ENCODE results near the gene GNA14. TPM values are rescaled to one million over a fixed set of nuclear protein-coding genes. Genes with fewer than 3 reads are reported as not detected.

GNA14 gene
- total RNA-seq, 1 experiment from 2014 or later, result 0.25 TPM

GRCh38 chr9:77435277-77435676 is 212.8 kb downstream of the GNA14 start:
- no peak for DNase-seq (ENCODE audit: low read depth, low spot score)
- H3K9me2 ChIP-seq (ENCODE audit: insufficient read depth), result no peaks in the 10 kb centered on the region
- no peaks in the 10 kb centered on the region for H3K9me3 ChIP-seq (ENCODE audit: control insufficient read depth in 1 of 2, insufficient read depth in 1 of 2, low read depth in 1 of 2, low read length in 2 of 2)
- H3K79me2 ChIP-seq (ENCODE audit: insufficient read depth, low read length), result no peaks in the 10 kb centered on the region
- no TSS peak for BruUV-seq (replicated peaks)
- H4K20me1 ChIP-seq (ENCODE audit: insufficient read depth), result no peaks in the 10 kb centered on the region
- POLR2A ChIA-PET, result no interaction called here
- RAD21 ChIA-PET (ENCODE audit: low non-redundant PET in 1 of 2, low total read pairs in 2 of 2, uncharacterized antibody in 2 of 2, unreplicated experiment in 2 of 2), result no interaction called here
- no peak overlapping the region for H3K4me2 ChIP-seq (ENCODE audit: low read length)
- H3K36me3 ChIP-seq (ENCODE audit: control insufficient read depth in 1 of 2, insufficient read depth in 2 of 2, low read length in 2 of 2), result no peaks in the 10 kb centered on the region
- no peak overlapping the region for H3K4me3 ChIP-seq (replicated peaks in 1 of 2; ENCODE audit: low read depth in 1 of 2, low read length in 2 of 2)
- CTCF ChIA-PET, result interaction anchor here (0.7 kb wide), 1 partner anchor 930 kb away, joined by 3 read pairs; no protein-coding TSS in a partner anchor
- no peak overlapping the region for H2AFZ ChIP-seq (ENCODE audit: low read depth, low read length, poor library complexity, severe bottlenecking)
- ATAC-seq, result no peak
- no peak for TF ChIP-seq RAD21 (IDR thresholded peaks at IDR 0.05; ENCODE audit: low read depth)
- no peak for TF ChIP-seq CTCF (IDR thresholded peaks at IDR 0.05 in 2 of 3, conservative IDR thresholded peaks at IDR 0.05 in 1 of 3; ENCODE audit: borderline replicate concordance in 1 of 3, insufficient read depth in 1 of 3, low read depth in 2 of 3, low read length in 2 of 3)
- no peak for TF ChIP-seq EZH2 (IDR thresholded peaks at IDR 0.05)
- no peak overlapping the region for H3K27ac ChIP-seq (ENCODE audit: low read depth, low read length)
- no peaks in the 10 kb centered on the region for H3K4me1 ChIP-seq (ENCODE audit: control insufficient read depth in 1 of 2, insufficient read depth in 2 of 2, low read length in 2 of 2)
- H3K27me3 ChIP-seq (ENCODE audit: insufficient read depth, low read length), result no peaks in the 10 kb centered on the region
- H3K9ac ChIP-seq (ENCODE audit: low read length), result no peak overlapping the region
- intact Hi-C loops (cut with micrococcal nuclease), result loop anchor here (10.0 kb wide), 2 partner anchors 50 to 270 kb away; no protein-coding TSS in a partner anchor

GRCh38 chr9:77433675-77434445 is 214.3 kb downstream of the GNA14 start:
- H2AFZ ChIP-seq (ENCODE audit: low read depth, low read length, poor library complexity, severe bottlenecking), result no peak overlapping the region
- H3K9me2 ChIP-seq (ENCODE audit: insufficient read depth), result no peaks in the 10 kb centered on the region
- H3K9ac ChIP-seq (ENCODE audit: low read length), result no peak overlapping the region
- H3K4me2 ChIP-seq (ENCODE audit: low read length), result no peak overlapping the region
- ChIA-PET CTCF (interaction anchor here (0.8 to 2.0 kb wide), 21 partner anchors 10 to 936 kb away, joined by 3 to 20 read pairs (median 5); partner anchors contain the start of genes PSAT1 and VPS13A), POLR2A (no interaction called here), RAD21 (ENCODE audit: low non-redundant PET in 1 of 2, low total read pairs in 2 of 2, uncharacterized antibody in 2 of 2, unreplicated experiment in 2 of 2) (interaction anchor here (0.7 to 1.0 kb wide), 2 partner anchors 318 to 687 kb away, joined by 3 to 5 read pairs; no protein-coding TSS in a partner anchor)
- no peaks in the 10 kb centered on the region for H3K4me1 ChIP-seq (ENCODE audit: control insufficient read depth in 1 of 2, insufficient read depth in 2 of 2, low read length in 2 of 2)
- no peaks in the 10 kb centered on the region for H3K79me2 ChIP-seq (ENCODE audit: insufficient read depth, low read length)
- no peaks in the 10 kb centered on the region for H3K36me3 ChIP-seq (ENCODE audit: control insufficient read depth in 1 of 2, insufficient read depth in 2 of 2, low read length in 2 of 2)
- peak; percentile 33 for DNase-seq (ENCODE audit: low read depth, low spot score)
- no peak overlapping the region for H3K4me3 ChIP-seq (replicated peaks in 1 of 2; ENCODE audit: low read depth in 1 of 2, low read length in 2 of 2)
- H3K27ac ChIP-seq (ENCODE audit: low read depth, low read length), result no peak overlapping the region
- no peaks in the 10 kb centered on the region for H3K27me3 ChIP-seq (ENCODE audit: insufficient read depth, low read length)
- intact Hi-C loops (cut with micrococcal nuclease), result loop anchor here (1.0 to 10.0 kb wide), 4 partner anchors 51 to 687 kb away; no protein-coding TSS in a partner anchor
- BruUV-seq (replicated peaks), result no TSS peak
- TF ChIP-seq CTCF (IDR thresholded peaks at IDR 0.05 in 2 of 3, conservative IDR thresholded peaks at IDR 0.05 in 1 of 3; ENCODE audit: borderline replicate concordance in 1 of 3, insufficient read depth in 1 of 3, low read depth in 2 of 3, low read length in 2 of 3) (peak; percentile 69 to 98 (median 98)), EZH2phosphoT487 (IDR thresholded peaks at IDR 0.05; ENCODE audit: borderline replicate concordance) (no peak), RAD21 (IDR thresholded peaks at IDR 0.05; ENCODE audit: low read depth) (peak; percentile 90), JUND (IDR thresholded peaks at IDR 0.05) (no peak)
- peak; percentile 99 for ATAC-seq
- H3K9me3 ChIP-seq (ENCODE audit: control insufficient read depth in 1 of 2, insufficient read depth in 1 of 2, low read depth in 1 of 2, low read length in 2 of 2), result no peaks in the 10 kb centered on the region
- no peaks in the 10 kb centered on the region for H4K20me1 ChIP-seq (ENCODE audit: insufficient read depth)
